Cardiac fibroblast (primary cell): ENCODE data around the gene LRRC28.

Experiments
- DNase-seq, 2 donors: peaks; one replicate each; pipeline versions ENCODE4 v3.0.0 to v3.0.0-alpha.2; 2010; ENCODE audit warnings: low read depth in 2 of 2
- H3K4me3 ChIP-seq, 2 donors: replicated peaks in 1 of 2; 1 replicate in 1 of 2; 2 replicates in 1 of 2; pipeline ENCODE4 v1.5.1; 2011; ENCODE audit warnings: low read depth in 2 of 2, low read length in 2 of 2, mild to moderate bottlenecking in 2 of 2, moderate library complexity in 1 of 2
- TF ChIP-seq, protein P1 (sequence below): IDR thresholded peaks from one replicate; pipeline ENCODE4 v1.5.1; 2011; ENCODE audit warnings: low read depth, mild to moderate bottlenecking, low read length, inconsistent platforms

Gene LRRC28

DNA sequence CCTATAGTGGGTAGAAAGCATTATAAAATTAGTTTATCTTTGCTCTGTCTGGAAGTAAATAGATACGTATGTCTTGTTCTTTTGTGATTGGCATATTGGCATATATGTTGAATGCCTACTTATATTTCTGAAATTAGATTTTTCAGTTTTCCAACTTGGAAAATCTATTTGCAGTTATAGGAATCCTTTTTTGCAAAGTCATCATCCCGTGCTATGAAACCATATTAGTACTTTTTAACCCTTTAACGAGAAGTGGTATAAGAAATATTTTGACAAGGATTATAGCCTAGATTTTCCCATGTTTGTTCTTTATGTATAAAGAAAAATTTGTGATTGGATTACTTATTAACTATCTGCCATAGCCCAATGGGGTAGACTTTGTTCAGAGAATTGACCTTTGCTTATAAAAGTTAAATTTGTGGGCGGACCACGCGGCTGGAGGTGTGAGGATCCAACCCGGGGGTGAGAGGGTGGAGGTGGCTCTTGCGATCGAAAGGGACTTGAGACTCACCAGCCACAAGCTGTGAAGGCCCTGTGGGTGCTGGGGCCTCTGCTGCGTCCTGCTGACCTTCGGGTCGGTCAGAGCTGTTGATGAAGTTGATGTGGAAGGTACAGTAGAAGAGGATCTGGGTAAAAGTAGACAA lies 5.9 kb downstream of the LRRC28 start:
- no peak for DNase-seq
- TF ChIP-seq, protein P1, sequence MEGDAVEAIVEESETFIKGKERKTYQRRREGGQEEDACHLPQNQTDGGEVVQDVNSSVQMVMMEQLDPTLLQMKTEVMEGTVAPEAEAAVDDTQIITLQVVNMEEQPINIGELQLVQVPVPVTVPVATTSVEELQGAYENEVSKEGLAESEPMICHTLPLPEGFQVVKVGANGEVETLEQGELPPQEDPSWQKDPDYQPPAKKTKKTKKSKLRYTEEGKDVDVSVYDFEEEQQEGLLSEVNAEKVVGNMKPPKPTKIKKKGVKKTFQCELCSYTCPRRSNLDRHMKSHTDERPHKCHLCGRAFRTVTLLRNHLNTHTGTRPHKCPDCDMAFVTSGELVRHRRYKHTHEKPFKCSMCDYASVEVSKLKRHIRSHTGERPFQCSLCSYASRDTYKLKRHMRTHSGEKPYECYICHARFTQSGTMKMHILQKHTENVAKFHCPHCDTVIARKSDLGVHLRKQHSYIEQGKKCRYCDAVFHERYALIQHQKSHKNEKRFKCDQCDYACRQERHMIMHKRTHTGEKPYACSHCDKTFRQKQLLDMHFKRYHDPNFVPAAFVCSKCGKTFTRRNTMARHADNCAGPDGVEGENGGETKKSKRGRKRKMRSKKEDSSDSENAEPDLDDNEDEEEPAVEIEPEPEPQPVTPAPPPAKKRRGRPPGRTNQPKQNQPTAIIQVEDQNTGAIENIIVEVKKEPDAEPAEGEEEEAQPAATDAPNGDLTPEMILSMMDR = no peak
- no peak overlapping the region for H3K4me3 ChIP-seq

DNA sequence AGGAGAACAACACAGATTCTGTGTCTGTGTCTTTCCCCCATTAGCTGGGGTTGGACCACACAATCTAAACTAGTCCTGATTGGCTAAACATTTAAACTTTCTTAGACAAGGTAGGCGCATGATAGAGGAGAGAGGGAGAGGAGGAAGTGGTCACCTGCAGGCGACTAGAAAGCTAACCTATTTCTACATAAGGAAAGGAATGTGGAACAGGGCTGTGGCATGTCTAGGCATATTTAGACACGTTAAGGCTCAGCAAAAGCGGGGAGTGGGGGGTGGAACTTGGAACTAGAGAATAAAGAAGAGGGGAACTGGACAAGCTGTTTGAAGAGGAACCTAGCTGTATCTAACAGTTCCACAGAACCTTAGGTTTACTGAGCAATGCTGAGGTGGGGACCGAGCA lies 12.8 kb downstream of the LRRC28 start:
- TF ChIP-seq, protein P1 = no peak
- DNase-seq = no peak
- no peak overlapping the region for H3K4me3 ChIP-seq

DNA sequence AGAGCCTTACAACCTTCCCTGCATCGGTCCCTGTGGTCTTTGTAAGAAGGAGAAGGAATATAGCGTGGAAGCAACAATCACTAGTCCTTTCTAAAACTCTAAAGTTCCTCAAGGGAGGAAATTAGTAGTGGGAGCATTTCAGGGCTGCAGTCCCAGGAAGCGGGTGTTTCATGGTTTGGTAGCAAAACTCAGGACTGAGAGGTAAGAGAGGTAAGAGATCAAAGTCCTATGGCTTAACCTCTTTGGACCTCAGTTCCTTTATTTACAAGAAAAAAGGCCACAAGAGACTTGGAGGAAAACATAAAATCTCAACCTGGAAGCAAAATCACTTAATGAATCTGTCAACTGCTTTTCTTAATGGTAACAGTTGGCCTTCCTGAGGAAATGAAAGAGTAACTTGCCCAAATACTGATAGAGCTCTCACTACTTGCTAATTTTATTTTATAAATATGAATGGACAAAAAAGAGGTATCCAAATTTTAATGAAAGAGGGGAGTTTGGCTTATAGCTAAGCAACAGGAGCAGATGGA lies 14.3 kb downstream of the LRRC28 start:
- H3K4me3 ChIP-seq = no peak overlapping the region
- DNase-seq = no peak
- TF ChIP-seq, protein P1 = no peak

DNA sequence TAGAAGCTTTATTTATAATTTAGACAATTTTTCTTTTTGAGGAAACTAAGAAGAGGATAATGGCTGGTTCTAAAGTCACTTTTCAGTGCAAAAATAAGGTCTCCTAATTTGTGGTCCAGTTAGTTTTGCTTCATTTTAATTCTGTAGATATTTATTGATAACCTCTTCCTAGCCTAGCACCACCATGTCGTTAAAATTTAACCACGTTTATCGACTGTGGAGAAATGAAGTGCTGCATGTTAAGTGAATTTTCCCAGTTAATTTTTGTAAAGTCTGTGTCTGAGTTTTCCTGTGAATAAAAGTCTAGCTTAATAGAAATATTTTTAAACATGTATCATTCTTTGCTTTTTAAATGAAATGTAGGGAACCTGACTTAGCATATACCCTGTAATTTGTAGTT lies 16.7 kb downstream of the LRRC28 start:
- no peak overlapping the region for H3K4me3 ChIP-seq
- no peak for DNase-seq
- TF ChIP-seq, protein P1 = no peak

DNA sequence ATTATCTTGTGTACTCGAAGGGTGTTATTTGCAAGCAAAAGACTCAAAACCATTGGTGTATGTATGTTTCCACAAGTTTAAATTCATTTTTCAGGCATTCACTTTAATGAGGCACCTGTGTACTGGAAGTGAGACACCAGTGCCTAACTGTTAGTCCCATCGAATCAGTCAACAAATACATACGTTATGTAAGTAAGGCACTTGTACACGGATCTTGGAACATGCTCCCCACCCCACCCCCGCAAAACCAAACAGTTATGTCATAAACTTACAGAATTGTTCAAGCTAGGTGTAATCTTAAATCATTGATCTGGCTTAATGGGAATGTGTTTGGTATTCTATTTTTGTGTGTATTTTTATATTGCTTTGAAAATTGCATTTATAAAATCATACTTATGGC lies 17.1 kb downstream of the LRRC28 start:
- TF ChIP-seq, protein P1 = no peak
- H3K4me3 ChIP-seq = no peak overlapping the region
- DNase-seq = no peak

DNA sequence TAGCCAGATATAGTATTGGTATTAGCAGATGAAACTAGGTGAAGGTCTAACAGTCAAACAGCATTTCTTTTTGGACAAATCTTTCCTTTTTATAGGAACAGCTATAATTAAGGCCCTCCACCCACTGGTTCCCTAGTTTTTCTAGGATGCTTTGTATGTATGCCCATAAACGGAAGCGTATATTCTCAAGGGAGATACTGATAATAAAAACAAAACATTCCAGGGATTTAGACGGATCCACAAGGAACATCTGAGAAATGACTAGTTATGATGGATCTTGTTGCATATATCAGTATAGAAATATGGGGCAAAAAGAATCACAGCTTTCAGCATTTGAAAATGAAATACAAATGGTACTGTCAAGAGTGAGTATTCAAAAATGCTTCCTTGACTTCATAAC lies 22.5 kb downstream of the LRRC28 start:
- no peak overlapping the region for H3K4me3 ChIP-seq
- TF ChIP-seq, protein P1 = no peak
- DNase-seq = no peak

DNA sequence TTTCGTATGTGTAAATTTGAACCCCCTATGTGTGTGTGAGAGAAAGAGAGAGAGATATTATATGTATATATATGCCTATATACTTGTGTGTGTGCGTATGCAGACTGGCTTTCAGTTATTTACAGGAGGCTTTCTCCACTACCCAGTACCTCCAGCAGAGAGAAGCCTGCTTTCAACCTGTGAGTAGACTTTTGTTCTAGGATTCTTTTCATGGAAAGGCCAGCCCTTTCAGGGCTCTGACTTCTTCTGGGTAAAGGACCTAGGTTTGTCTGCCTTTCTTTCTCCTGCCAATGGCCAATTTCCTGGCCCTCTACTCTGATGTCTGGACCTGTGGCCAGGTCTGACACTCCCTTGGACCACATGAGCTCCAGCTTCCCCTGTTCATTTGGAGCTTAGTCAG lies 23.8 kb downstream of the LRRC28 start:
- TF ChIP-seq, protein P1 = no peak
- no peak overlapping the region for H3K4me3 ChIP-seq
- DNase-seq = no peak
